Measurements from ENCODE around the gene SLC16A13.

- no peak for TF ChIP-seq TAF1 (conservative IDR thresholded peaks at IDR 0.05)
- TF ChIP-seq, protein P1, sequence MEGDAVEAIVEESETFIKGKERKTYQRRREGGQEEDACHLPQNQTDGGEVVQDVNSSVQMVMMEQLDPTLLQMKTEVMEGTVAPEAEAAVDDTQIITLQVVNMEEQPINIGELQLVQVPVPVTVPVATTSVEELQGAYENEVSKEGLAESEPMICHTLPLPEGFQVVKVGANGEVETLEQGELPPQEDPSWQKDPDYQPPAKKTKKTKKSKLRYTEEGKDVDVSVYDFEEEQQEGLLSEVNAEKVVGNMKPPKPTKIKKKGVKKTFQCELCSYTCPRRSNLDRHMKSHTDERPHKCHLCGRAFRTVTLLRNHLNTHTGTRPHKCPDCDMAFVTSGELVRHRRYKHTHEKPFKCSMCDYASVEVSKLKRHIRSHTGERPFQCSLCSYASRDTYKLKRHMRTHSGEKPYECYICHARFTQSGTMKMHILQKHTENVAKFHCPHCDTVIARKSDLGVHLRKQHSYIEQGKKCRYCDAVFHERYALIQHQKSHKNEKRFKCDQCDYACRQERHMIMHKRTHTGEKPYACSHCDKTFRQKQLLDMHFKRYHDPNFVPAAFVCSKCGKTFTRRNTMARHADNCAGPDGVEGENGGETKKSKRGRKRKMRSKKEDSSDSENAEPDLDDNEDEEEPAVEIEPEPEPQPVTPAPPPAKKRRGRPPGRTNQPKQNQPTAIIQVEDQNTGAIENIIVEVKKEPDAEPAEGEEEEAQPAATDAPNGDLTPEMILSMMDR (IDR thresholded peaks at IDR 0.05; ENCODE audit: low read depth, low read length, missing input control) = no peak
Measured at GRCh38 chr17:7080456-7081041, 44.7 kb downstream of the SLC16A13 start.

Measured in liver (tissue), 3 donors.